Effector CD4-positive, alpha-beta T cell (primary cell): ENCODE measurements around the gene SLC39A7.

ENCODE experiments used
- DNase-seq: peaks from one replicate; pipeline ENCODE4 v3.0.0-alpha.2; 2020
- total RNA-seq: gene quantifications from one replicate; lab custom pipeline; 2026; lab: John Stamatoyannopoulos, UW

The SLC39A7 gene, protein sequence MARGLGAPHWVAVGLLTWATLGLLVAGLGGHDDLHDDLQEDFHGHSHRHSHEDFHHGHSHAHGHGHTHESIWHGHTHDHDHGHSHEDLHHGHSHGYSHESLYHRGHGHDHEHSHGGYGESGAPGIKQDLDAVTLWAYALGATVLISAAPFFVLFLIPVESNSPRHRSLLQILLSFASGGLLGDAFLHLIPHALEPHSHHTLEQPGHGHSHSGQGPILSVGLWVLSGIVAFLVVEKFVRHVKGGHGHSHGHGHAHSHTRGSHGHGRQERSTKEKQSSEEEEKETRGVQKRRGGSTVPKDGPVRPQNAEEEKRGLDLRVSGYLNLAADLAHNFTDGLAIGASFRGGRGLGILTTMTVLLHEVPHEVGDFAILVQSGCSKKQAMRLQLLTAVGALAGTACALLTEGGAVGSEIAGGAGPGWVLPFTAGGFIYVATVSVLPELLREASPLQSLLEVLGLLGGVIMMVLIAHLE
- 25.0 reads per million, percentile 52 among the genes with 10 or more reads in this experiment for total RNA-seq

GRCh38 chr6:33200219-33201146 is at the start of gene SLC39A7, which contains the start of gene RXRB:
Gene SLC39A7 (plus strand): TSS chr6:33200867. CDS start chr6:33201246, 379 bp downstream.
Gene RXRB (minus strand): TSS chr6:33200665. CDS start chr6:33200476, 189 bp downstream.
- DNase-seq: peak; percentile 99

DNA sequence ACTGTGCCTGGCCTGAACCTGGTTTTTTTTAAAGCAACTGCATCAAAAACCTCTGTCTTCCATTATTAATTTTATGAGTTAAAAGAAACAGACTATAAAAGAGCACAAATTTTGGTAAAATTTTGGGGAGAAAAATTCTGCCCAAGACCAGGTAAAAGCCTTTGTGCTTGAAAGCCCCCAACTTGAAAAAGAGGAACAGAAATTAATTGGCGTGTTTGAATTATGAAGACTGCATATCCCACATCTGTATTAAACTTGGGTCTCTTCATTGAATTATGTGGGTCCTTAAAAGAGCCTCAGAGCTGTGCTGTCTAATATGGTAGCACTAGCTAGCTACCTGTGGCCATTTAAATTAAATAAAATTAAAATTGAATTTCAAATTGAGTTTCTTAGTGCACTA is 49.6 kb upstream of the SLC39A7 start:
- no peak for DNase-seq

- no peak for DNase-seq
These were observed 46.3 kb upstream of the SLC39A7 start for GRCh38 chr6:33154349-33154748.

GRCh38 chr6:33156561-33156960 is 44.1 kb upstream of the SLC39A7 start:
- no peak for DNase-seq

DNA sequence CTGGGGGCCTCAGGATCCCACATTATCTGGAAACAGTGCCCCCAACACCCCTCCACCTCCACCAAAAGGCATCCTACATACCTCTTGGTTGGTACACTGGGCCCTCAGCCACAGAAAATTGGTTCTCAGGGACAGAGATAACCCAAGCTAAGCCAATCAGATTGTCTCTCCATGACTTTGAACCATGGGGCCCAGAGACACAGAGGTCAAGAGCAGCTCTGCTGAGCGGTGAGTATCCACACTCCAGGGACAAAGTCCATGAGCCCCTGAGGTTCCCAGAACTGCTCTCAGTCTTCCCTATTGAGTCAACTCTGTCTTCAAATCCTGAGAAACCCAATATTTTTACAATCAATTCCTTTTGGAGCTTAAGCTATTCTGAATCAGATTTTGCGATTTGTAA is 43.7 kb upstream of the SLC39A7 start:
- DNase-seq: no peak

GRCh38 chr6:33160096-33160495 is 40.6 kb upstream of the SLC39A7 start:
- DNase-seq: no peak

DNA sequence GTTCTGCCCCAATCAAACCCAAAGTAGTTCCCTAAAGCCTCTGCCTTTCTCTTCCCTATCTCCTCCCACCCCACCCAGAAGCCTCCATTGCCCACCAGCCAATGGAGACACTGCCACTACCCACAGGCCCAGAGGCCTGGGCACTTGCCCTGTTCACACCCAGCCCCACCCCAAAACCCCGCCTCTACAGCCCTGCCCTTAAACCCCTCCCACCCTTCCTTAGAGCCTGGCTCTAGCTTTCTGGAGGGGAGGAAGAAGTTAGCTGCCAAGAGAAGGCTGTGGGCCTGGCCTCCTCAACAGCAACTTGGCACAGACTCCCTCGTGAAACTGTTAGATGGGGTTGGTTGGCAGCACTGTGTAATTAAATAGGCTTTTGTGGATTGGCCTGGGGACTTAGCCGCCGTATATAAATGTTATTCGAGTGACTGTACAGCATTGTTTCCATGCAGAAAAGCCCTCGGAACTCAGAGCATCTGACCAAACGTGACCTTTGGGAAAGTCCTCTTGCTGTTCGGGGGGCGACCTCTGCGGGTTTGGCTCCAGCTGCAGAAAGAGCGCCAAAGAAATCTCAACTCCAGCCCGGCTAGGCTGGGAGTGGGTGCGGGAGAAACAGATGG is 39.8 kb upstream of the SLC39A7 start:
- DNase-seq: no peak

DNA sequence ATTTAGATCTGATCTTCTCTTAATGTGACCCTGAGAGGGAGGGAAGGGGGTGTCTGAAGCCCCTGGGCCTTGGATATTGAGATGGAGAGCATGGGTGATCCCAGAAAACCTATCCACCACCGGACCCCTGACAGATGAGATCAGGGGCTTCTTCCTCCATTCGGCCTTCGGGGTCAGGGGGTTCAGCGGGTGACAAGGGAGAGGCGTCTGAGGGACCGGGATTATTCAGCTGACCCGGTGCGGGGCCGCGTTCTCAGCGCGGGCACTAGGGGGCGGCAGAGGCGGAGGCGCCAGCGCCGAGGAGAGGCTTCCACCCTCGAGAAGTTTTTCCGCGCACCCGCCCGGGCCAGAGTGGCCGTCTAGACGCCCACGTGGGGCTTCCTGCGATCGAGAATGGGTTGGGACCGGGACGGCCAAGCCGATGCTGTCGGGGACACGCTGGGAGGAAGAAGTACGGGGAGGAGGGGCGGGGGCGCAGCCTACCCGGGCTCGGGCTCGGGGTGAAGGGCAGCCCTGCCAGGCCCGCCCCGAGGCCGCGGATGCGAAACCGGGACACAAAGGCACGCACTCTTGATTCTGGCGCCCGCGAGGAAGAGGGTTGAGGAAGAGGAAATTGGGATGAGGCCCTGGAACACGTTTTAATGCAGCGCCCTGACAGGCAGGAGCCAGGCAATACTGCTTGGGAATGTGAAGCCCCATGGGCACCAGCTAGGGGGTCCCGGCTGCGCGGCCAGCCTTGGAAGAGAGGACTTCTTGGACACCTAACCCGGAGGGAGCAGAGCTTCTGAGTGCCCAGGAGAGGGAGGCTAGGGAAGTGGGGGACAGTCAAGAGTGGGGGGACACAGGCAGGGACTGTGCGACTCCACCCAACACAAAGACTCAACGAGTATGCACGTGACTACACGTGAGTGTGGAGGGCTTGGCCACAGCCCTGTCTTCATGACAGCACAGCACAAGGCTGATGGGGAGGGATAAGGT is 39.0 kb upstream of the SLC39A7 start:
- peak; percentile 74 for DNase-seq

DNA sequence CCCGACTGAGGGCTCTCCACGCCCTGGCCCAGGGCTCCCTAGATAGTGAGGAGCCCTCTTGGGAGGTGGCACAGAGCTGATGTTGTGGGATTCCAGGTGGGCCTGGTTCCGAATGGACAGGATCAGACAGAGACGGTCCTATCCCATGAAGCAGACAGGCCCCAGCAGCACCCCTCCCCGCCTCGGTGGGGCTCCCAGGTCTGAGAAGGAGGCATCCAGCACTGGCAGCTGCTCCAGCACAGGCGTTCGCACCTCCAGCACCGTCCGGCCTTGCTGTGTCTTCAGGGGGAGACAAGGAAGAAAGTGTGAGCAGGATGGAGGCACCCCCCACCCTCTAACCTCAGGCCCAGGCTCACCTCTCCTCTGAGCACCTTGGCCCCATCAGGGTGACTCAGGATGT is 37.1 kb upstream of the SLC39A7 start:
- DNase-seq: no peak

DNA sequence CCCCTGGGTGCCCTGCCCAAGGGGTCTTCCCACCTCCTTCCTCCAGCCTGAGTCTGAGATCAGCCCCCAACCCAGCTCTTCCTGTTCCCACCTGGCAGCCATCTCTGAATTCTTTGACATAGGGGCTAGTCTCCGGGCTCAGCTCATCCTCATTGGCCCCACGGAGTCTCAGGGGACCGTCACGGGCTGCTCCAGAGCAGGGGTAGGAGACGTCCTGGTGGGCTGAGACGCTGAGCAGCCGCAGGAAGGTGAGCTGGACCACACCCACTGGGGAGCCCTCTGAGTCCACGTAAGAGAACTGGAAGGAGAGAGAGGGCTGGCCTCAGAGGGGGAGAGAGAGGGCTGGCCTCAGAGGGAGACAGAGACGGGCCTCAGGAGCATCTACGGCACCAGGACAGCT is 36.5 kb upstream of the SLC39A7 start:
- DNase-seq: no peak

DNA sequence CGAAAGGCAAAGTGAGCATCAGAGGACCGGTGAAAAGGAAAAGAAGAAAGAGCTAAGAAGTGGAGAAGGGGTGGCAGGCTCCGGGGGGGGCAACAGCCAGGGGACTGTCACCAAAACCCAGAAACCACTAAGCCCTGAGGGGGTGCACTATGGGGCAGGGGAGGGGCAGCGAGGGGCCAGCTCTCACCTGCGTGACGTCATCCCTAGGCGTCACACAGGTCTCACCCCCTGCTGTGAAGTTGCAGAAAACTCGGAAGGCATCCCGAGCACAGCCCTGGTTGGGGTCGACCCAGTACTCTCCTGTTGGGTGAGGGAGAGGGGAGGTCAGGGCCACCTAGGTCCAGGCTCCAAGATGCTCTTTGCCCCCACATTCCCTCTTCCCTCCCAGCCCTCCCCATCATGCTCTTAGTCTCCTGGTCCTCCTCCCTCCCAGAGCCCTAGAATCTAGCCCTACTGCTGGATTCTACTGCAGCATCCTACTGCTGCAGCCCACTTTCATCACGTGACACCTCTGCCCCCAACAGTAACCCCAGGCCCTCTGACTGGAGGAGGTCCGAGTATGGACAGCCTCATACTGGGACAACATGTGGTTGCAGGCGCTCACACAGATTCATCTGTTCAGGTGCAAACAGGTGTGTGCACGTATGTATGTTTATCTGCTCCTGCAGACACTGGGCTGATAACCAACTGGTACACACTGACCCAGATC is 35.8 kb upstream of the SLC39A7 start:
- no peak for DNase-seq

- no peak for DNase-seq
These were observed 34.9 kb upstream of the SLC39A7 start for GRCh38 chr6:33165581-33166258.

DNA sequence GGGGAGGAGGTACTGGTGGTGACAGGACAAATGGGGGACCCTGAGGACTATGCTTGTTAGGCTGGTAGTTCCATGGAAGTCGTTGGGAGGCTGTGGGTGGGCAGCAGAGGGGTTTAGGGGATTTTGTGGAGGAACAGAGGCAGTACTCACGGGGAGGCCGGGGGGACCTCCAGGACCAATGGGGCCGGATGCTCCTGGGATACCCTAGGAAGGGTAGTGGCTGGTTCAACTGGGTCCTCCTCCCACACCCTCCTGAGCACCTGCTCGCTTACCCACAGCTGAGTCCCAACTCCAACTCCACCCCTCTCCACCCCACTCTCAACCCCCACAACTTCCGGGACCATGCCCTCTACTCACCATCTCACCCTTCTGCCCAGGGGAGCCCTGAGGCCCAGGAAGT is 34.3 kb upstream of the SLC39A7 start:
- no peak for DNase-seq

- DNase-seq: no peak
These were observed 33.9 kb upstream of the SLC39A7 start for GRCh38 chr6:33166811-33167210.

GRCh38 chr6:33167374-33168283 is 33.0 kb upstream of the SLC39A7 start:
- DNase-seq: no peak

DNA sequence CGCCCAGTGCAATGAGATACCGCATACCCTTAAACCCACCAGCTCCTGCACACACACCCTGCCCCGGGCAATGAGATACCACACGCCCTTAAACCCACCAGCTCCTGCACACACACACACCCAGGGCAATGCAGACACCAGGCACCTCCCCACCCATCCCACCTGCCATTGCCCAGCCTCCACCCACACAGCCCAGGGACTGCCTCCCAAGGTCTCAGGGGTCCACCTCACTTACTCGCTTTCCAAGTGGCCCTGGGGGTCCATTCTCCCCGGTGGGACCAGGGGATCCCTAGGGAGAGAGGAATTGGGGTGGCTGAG is 32.4 kb upstream of the SLC39A7 start:
- no peak for DNase-seq

DNA sequence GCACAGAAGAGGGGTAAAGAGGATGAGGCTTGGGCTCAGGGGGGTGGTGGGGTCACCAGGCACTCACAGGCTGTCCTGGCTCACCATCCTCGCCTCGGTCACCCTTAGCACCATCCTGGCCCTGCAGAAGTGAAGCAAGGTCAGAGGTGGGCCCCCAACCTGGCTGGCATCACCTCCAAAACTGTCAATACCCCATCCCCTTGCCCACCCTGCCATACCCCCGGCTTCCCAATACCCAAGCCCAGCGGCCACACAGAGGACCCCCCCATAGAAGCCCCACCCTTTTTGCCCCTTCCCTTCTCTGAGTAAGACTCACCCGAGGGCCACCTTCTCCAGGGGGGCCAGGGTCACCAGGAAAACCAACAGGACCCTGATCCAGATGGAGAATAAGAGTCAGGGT is 32.0 kb upstream of the SLC39A7 start:
- DNase-seq: no peak

DNA sequence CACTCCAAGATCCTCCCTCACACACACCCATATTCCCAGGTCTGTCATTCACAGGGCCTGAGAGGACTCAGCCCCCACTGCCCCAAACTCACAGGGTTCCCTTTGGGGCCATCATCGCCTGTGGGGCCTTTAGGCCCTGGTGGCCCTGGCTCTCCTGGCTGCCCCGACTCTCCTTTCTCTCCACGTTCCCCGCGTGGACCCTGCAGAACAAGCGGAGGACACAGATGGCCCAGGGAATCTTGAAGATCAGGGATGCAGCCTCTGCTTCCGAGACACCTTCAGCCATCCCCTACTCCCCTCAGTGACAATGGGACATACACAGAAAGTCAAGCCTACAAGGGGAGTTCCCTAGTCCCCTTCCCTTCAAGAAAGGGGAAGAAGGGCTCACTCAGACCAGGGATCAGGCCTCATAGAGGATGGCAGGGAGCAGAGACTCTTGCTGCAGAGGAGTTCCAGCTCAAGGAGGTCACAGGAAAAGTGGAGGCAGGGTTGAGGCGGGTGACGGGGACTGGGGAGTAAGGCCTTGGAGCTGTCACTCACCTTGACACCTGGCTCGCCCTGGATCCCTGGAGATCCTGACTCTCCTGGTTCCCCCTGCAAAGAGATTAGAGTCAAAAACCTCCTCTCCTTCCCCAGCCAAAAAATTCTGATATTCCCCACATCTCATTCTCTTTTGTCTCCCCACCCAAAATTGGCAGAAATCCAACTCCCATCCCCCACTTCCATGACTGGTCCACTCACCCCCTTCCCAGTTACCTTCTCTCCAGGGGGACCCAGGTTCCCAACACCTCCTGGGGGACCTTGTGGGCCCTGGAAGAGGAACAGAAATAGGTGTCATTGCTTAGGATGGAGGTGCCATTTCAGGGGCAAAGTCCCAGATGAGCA is 31.1 kb upstream of the SLC39A7 start:
- DNase-seq: no peak
